Left renal pelvis (tissue), 4 donors: ENCODE measurements around the gene HTT. TPM values are rescaled to one million over a fixed set of nuclear protein-coding genes. Genes with fewer than 3 reads are reported as not detected.

Experiments used
- DNase-seq, 4 donors: peaks; one replicate each; pipeline ENCODE4 v3.0.0-alpha.2; 2013; ENCODE audit warnings: low read depth in 4 of 4, low spot score in 3 of 4
- polyA plus RNA-seq, 4 donors: library from polyadenylated mRNA; unstranded; fragments of 120-200 nt; gene quantifications; one replicate each; pipeline ENCODE4 v1.2.1, GENCODE V29; 2013; ENCODE audit not compliant: insufficient read length in 4 of 4

The HTT gene
- polyA plus RNA-seq: 10 to 100 TPM; 20.7 to 41.5 (median 33.9) TPM

DNA sequence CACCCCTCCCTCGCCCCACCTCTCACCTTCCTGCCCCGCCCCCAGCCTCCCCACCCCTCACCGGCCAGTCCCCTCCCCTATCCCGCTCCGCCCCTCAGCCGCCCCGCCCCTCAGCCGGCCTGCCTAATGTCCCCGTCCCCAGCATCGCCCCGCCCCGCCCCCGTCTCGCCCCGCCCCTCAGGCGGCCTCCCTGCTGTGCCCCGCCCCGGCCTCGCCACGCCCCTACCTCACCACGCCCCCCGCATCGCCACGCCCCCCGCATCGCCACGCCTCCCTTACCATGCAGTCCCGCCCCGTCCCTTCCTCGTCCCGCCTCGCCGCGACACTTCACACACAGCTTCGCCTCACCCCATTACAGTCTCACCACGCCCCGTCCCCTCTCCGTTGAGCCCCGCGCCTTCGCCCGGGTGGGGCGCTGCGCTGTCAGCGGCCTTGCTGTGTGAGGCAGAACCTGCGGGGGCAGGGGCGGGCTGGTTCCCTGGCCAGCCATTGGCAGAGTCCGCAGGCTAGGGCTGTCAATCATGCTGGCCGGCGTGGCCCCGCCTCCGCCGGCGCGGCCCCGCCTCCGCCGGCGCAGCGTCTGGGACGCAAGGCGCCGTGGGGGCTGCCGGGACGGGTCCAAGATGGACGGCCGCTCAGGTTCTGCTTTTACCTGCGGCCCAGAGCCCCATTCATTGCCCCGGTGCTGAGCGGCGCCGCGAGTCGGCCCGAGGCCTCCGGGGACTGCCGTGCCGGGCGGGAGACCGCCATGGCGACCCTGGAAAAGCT lies at the start of gene HTT, which contains the start of gene HTT-AS:
TSS of gene HTT (plus strand) at position 604 of the 768 bp plus-strand sequence. CDS start at position 749, 145 bp downstream.
TSS of gene HTT-AS (minus strand) at position 461 of the 768 bp plus-strand sequence.
- peak; percentile 91 to 95 (median 94) for DNase-seq

GRCh38 chr4:3025881-3026280 lies 48.6 kb upstream of the HTT start:
- no peak for DNase-seq

GRCh38 chr4:3026540-3026939 lies 47.9 kb upstream of the HTT start:
- DNase-seq: no peak

- DNase-seq: no peak
These were observed 45.0 kb upstream of the HTT start for GRCh38 chr4:3029464-3029863.

DNA sequence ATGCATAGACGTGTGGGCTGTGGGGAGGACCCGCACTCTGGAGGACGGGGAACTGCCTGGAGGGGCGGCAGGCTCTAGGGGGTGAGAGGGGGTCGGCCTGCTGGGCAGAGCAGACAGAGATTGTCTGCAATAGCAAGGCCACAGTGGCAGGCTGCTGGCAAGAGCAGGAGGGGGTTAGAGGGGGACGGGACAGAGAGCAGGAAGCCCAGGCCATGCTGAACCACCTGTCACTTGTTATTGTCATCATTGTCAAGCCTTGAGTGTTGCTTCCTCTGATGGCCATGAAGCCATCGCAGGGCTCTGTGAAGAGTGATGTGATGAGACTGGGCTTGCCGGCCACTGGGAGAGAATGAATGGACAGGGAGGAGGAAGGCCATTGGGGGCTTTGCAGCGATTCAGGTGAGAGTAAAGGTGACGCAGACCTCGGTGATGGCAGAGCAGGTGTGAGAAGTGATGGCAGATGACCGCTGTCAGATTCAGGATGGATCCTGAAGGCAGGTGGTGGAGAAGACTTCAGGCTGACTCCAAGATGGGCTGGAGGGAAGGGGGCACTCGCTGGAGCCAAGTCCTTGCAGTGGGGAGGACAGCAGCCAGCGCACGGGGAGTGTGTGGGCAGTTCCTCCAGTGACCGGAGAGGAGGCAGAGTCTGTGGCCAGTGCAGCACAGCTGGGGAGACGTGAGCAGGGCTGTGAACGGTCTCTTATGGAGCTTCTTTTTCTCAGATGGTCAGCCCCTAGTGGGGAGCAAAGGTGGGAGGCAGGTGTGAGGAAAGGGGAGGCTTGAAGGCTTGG lies 43.7 kb upstream of the HTT start:
- DNase-seq: no peak

GRCh38 chr4:3031357-3032082 lies 43.0 kb upstream of the HTT start:
- no peak for DNase-seq

- DNase-seq: no peak
These were observed 40.2 kb upstream of the HTT start for GRCh38 chr4:3034231-3034630.

- no peak for DNase-seq
These were observed 39.2 kb upstream of the HTT start for GRCh38 chr4:3035249-3035648.

DNA sequence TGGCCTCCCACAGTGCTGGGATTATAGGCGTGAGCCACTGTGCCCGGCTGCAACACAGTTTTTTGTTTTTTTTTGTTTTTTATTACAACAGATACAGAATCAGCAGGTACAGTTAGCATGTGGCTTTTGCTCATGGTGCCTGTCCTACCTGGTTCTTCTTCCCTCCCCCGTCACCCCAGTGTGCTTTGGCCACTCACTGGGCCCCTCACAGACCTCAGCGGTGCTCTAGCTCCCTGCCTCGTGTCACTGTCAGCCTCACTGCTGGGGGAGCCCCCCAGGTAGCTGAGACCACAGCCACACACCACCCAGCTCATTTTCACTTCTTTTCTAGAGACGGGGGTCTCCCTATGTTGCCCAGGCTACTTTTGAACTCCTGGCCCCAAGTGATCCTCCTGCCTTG lies 38.8 kb upstream of the HTT start:
- DNase-seq: no peak

DNA sequence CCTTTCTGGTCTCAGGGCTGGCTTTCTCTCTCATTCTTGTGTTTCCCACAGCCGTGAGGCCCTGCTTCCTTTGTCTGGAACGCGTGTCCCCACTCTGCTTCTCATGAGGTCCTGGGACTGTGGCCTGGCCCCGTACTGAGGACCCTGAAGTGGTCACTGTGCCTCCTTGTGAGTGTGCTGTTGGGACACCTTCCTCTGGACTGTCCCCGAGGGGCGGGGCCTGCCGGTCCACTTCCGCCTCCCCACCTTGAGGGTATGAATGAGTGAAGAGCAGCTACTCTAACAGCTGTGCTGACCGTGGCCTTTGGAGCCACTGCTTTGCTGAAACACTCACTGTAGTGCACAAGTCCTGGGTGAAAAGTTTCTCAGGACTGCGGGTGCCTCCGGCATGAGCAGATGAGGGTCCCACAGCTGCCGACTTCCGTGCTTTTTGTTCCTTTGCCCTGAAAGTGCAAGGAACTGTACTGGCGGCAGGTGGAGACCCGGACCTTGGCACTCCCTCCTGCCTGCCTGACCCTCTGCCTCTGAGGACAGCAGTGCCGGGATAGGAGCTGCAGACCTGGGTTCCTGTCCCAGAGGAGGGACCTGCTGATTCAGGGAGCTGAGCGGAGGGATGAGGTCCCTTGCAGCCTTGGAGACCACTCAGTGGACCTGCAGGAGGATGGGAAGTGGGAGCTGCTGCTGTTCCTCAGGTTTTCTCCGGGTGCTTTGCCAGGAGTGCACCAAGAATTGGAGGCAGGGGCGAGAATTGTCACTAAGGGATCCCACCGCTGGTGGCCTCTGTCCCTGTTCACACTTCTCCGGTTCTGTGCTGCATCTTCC lies 38.1 kb upstream of the HTT start:
- DNase-seq: no peak

DNA sequence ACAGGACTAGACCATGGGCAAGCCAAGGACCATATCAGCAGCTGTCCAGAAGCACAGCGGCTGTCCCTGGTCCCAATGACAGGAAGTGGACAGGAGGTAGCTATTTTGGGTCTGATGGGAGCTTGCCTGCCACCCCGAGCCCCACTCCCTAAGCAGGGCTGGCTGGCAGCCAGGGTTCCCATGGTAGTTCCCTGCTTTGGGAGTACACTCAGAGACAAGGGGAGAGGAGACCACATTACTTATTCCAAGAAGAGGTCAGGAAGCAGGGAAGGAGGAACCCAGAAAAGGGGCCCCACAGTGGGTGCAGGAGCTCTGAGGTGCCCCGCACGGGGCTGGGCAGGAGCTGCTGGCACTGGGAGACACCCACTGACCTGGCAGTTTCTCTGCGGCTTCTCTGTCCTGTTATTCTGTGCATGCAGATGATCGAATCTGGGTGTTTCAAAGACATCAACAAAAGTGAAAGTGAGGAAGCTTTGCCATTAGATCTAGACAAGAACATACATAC lies 36.5 kb upstream of the HTT start:
- no peak for DNase-seq

DNA sequence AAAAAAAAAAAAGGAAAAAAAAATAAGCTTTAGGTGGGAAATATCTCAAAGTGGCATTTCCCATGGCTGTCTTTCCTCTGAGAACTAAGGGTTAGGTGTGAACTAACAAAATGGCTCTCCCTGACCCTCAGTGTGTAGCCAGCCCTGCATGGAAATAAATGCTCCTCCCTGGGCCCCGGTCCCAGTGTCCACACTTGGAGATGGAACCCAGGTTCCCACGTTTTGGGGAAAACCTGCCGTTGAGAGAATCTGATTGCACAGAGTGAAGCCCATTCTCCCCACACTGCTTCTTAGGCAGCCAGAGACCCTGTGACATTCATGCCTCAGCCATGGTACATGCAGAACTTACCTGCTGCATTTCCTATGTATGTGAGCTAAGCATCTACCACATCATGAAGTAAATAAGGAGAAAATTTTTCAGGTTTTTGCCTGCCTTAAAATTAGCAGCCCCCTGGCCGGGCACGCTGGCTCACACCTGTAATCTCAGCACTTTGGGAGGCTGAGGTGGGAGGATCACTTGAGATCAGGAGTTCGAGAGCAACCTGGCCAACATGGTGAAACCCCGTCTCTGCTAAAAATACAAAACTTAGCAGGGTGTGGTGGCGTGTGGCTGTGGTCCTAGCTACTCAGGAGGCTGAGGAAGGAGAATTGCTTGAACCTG lies 34.6 kb upstream of the HTT start:
- no peak for DNase-seq

DNA sequence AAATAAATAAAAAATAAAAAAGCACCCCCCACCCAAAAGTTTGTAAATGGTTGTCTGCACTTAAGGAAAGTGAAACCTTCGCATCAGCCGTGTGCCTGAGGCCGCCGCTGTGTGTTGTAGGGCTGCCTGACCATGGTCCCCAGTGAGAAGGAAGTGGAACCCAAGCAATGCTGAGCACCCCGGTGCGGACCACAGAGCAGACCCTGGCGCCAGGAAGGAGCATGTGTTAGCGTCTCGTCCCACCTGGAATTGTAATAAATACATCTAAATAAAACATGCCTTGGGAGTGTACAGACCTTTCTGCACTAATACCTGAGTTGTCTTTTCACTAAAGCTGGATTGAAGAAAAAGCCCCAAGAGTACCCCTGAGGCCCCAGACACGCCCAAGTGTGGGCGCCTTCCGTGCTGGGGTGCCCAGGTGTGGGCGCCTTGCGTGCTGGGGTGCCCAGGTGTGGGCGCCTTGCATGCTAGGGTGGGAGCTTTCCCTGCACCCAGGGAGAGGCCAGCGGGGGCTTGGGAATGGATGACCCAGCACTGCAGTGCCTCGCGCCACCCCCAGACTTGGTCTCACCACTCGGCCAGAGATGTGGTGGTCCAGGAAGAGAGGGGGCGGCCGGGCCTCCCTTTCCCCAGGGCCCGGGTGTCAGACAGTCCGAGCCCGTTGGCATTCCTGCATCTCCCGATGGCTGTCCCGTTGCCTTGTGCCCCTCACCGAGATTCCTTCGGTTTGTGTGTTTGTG lies 33.9 kb upstream of the HTT start:
- no peak for DNase-seq

- no peak for DNase-seq
These were observed 33.0 kb upstream of the HTT start for GRCh38 chr4:3041192-3042142.

GRCh38 chr4:3042226-3042625 lies 32.3 kb upstream of the HTT start:
- no peak for DNase-seq

DNA sequence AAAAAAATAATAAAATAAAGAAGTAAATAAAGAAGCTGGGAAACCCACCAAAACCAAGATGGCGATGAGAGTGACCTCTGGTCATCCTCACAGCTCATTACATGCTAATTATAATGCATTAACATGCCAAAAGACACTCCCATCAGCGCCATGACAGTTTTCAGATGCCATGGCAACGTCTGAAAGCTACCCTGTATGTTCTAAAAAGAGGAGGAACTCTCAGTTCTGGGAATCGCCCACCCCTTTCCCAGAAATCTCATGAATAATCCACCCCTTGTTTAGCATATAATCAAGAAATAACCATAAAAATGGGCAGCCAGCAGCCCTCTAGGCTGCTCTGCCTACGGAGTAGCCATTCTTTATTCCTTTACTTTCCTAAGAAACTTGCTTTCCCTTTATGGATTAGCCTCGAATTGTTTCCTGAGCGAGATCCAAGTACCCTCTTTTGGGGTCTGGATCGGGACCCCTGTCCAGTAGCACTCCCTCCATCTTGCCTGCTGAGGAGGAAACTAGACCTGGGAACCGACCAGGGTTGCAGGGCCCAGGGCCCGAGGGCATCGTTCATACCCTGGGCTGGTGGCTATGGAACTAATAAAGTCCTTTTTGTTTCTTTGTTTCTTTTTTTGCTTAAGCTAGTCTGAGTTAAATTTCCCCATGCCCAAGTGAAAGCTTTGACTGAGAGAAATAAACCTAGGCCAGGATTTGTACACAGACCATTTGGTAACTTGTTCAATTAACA lies 31.0 kb upstream of the HTT start:
- DNase-seq: no peak
